ENCODE data around the gene GRID1.

GRCh38 chr10:86153751-86154150, 212.8 kb downstream of the GRID1 start:
- no peak for TF ChIP-seq CTCF (IDR thresholded peaks at IDR 0.05)
- no peak for TF ChIP-seq POLR2A (IDR thresholded peaks at IDR 0.05)
